Measurements from ENCODE around the gene SNAI3.

Gene SNAI3

DNA sequence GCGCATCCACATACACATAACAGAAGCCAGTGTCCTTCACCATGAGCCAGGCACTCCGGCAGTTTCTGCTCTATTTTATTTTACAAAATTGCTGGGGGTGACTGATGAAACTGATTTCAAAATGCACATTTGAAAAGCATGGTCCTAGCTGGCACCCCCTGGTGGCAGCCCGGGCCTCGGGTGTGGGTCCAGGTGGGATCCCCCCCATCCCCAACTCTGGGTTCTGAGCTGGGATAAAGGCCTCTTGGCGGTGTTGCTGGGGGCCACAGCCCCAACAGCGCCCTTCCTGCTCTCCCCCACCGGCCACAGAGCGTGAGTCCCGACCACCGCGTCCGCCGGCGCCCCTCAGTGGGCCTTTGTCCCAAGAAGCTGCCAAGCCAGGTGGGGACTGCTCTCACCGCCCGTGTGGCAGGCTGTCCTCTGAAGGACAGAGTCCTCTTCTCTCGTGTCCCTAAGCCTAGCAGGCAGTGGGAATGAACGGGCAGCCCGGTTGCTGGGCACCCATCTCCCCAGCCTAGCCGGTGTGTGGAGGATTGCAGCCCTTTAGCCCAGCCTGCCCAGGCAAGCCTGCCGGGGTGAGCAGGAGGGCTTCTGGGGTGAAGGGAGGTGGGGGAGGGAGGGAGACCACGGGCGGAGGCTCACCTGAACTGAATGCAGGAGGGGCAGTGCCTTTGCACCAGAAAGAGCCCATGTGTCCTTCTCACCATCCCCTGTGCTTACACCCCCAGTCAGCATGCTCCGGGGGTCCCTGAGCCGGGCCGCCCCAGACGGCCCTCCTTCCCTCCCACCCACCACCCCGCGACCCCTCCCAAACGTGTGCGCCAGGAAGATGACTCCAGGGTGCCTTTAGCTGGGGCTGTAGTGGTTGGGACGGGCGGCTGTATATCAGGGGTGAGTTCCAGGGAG lies 898 bp downstream of the SNAI3 start:
- H3K4me3 ChIP-seq (ENCODE audit: low read depth, low read length): peak overlapping the region; percentile 80
- DNase-seq (ENCODE audit: low read depth): no peak
- TF ChIP-seq, protein P1, sequence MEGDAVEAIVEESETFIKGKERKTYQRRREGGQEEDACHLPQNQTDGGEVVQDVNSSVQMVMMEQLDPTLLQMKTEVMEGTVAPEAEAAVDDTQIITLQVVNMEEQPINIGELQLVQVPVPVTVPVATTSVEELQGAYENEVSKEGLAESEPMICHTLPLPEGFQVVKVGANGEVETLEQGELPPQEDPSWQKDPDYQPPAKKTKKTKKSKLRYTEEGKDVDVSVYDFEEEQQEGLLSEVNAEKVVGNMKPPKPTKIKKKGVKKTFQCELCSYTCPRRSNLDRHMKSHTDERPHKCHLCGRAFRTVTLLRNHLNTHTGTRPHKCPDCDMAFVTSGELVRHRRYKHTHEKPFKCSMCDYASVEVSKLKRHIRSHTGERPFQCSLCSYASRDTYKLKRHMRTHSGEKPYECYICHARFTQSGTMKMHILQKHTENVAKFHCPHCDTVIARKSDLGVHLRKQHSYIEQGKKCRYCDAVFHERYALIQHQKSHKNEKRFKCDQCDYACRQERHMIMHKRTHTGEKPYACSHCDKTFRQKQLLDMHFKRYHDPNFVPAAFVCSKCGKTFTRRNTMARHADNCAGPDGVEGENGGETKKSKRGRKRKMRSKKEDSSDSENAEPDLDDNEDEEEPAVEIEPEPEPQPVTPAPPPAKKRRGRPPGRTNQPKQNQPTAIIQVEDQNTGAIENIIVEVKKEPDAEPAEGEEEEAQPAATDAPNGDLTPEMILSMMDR (IDR thresholded peaks at IDR 0.05; ENCODE audit: insufficient read depth, low read depth, low read length, missing control alignments): peak; percentile 50

DNA sequence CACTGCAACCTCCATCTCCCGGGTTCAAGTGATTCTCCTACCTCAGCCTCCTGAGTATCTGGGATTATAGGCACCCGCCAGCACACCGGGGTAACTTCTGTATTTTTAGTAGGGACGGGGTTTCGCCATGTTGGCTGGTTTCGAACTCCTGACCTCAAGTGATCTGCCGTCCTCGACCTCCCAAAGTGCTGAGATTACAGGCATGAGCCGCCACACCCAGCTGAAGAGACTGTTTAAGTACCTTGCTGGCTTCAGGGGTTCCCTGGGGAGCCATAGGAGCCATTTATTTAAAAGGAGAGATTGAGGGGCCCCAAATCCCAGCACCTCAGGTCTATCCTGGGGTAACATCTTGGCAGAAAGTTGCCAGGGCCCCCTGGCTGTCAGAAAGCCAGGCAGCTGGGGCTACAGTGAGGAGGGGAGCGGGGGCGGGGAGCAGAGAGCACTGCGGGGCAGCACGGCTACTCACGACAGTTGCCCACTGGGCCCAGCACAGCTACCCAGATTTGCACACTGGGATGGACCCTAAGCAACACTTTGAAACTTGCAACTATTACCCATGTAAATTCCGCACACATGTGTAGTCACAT lies 1.6 kb downstream of the SNAI3 start:
- TF ChIP-seq, protein P1 (IDR thresholded peaks at IDR 0.05; ENCODE audit: insufficient read depth, low read depth, low read length, missing control alignments): no peak
- no peak for DNase-seq (ENCODE audit: low read depth)
- H3K4me3 ChIP-seq (ENCODE audit: low read depth, low read length): no peak overlapping the region

DNA sequence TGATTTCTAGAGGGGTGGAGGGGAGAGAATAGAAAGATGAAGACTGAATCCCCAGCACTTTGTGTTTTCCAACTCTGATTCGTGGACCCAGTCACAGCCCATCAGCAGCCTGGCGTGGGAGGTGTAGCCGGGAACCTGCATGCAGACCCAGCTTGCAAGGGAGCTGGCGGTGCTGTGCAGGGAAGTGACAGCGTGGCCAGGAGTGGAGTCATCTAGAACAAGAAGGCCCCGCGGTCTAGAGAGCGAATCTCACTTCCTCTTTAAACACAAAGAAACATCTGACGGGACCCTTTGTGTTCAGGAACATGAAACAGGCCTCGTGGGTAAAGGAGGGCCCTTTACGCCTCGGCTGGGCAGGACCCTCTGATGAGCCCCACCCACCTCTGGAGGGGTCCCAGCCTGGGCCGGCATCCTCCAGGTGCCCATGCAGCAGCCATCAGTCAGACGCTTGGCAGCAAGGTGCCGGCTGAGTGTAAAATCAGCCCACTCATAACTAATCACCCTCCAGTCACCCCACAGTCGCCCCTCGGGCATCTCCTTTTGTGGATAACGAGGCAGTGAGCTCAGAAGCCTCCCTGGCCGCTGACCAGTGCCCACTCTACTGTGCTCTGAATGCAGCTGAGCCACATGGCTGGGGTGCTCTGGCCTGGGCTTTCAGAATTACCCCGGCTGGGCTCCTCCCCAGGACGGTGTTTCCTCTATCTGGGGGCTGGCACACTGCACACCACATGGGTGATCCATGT lies 4.4 kb downstream of the SNAI3 start:
- TF ChIP-seq, protein P1 (IDR thresholded peaks at IDR 0.05; ENCODE audit: insufficient read depth, low read depth, low read length, missing control alignments): no peak
- peak; percentile 97 for DNase-seq (ENCODE audit: low read depth)
- peak overlapping the region; percentile 39 for H3K4me3 ChIP-seq (ENCODE audit: low read depth, low read length)

DNA sequence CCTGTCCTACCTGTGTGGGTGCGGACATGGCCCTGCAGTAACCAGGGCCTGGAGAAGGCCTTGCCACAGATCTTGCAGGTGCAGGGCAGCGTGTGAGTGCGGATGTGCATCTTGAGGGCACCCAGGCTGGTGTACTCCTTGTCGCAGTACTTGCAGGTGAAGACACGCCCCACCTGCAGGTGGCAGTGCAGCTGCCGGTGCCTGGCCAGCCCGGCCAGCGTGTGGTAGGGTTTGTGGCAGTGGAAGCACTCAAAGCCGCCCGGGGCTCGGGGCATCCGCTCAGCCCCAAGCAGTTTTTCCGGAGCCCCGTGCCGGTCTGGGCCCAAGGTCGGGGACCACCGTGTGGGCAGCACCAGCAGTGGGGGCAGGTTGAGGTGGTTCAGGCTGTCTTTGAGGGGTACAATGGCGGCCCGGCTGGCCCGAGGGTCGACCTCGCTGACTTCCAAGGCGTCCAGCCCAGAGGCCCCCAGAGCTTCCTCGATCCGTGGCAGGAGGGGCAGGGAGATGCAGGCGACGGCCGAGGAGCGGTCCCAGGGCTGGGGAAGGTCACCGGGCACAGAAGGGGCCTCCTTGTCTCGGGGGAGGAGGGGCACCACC lies 5.1 kb downstream of the SNAI3 start:
- H3K4me3 ChIP-seq (ENCODE audit: low read depth, low read length): peak overlapping the region; percentile 39
- peak; percentile 91 for DNase-seq (ENCODE audit: low read depth)
- TF ChIP-seq, protein P1 (IDR thresholded peaks at IDR 0.05; ENCODE audit: insufficient read depth, low read depth, low read length, missing control alignments): peak; percentile 75

DNA sequence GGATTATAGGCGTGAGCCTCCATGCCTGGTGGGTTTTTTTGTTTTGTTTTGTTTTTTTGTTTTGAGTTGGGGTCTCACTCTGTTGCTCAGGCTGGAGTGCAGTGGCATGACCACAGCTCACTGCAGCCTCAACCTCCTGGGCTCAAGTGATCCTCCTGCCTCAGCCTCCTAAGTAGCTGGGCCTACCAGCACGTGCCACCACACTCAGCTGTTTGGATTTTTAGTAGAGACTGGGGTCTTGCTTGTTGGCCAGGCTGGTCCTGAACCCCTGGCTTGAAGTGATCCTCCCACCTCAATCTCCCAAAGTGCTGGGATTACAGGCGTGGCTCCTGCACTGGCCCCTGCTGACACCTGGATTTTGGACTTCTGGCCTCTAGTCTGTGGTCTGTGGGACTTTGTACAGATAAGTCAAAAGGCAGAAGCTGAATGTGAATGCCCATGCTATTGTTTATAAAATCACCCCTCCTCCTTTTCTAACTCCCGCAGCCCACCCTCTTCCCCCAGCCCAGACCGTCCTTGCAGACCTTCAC lies 5.7 kb downstream of the SNAI3 start:
- H3K4me3 ChIP-seq (ENCODE audit: low read depth, low read length): peak overlapping the region; percentile 39
- no peak for DNase-seq (ENCODE audit: low read depth)
- TF ChIP-seq, protein P1 (IDR thresholded peaks at IDR 0.05; ENCODE audit: insufficient read depth, low read depth, low read length, missing control alignments): no peak

DNA sequence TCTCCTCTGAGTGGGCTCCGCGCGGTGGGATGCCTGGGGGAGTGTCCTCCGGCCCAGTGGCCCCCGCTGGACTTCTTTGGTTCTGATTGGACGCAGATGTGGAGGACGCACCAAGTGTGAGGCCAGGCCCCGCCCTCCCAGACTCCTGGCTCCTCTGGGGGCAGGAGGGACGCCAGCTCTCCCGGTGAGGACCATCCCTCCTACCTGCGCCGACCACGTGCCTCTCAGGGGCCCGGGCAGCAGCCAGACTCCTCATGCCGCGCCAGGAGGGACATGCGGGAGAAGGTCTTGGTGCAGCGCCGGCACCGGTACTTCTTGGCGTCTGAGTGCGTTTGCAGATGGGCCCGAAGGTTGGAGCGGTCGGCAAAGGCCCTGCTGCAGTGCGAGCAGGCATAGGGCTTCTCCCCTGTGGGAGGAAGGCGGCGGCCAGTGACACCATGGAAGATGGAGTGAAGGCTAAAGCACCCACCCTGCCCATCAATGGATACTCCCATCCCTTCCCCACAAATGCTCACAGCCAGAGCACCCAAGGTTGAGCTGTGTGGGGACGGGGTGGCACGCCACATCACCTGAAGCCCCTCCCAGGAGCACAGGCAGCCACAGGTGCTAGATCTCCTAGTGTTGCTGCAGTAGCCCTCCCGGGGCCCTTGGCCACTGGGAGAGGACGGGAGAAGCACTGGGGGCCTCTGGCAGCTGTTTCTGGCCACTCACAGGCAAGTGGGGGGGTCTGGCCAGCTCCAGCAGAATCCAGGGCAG lies 7.9 kb downstream of the SNAI3 start:
- no peak for DNase-seq (ENCODE audit: low read depth)
- TF ChIP-seq, protein P1 (IDR thresholded peaks at IDR 0.05; ENCODE audit: insufficient read depth, low read depth, low read length, missing control alignments): no peak
- H3K4me3 ChIP-seq (ENCODE audit: low read depth, low read length): no peak overlapping the region
